K562 (cell line): ENCODE data around the gene GOLIM4. TPM values are rescaled to one million over a fixed set of nuclear protein-coding genes. Genes with fewer than 3 reads are reported as not detected.

Source experiments
- ATAC-seq: fragments of 200-7000 bp; cut with Tn5 transposase; 3 replicates; pipeline ENCODE4 v1.9.1; 2020; ENCODE audit warnings: moderate library complexity
- BruUV-seq: library from RNA; stranded (reverse); fragments of 400-500 nt; replicated peaks from 2 replicates; lab custom pipeline; 2021; lab: Mats Ljungman, UMichigan
- CTCF ChIA-PET: fragments of 300-600 bp; formaldehyde crosslinking; extraction: SDS; loops from one replicate; lab custom pipeline; 2021; ENCODE audit warnings: low intra/inter-chr PET ratio; lab: Yijun Ruan, JAX
- POLR2A ChIA-PET: fragments of 300-600, 350-650 bp; sonication (Branson Sonifier 250); formaldehyde crosslinking; extraction: SDS; loops from one replicate; lab custom pipeline; 2021; ENCODE audit warnings: antibody characterized with exemption, inconsistent platforms; lab: Yijun Ruan, JAX
- DNase-seq, 4 experiments: peaks; one replicate each; pipeline versions ENCODE4 v3.0.0 to v3.0.0-alpha.2; 2011 to 2018; ENCODE audit warnings: low spot score in 3 of 4, mixed read lengths in 3 of 4; ENCODE audit errors: extremely low read depth in 1 of 4
- FAIRE-seq: peaks from 2 replicates; lab custom pipeline; 2011; peaks lifted over from hg19 to GRCh38; lab: Jason Lieb, UNC
- H2AFZ ChIP-seq: 2 replicates; pipeline ENCODE4 v1.6.0; 2011; ENCODE audit warnings: low read depth, low read length, control low read depth, inconsistent platforms
- H3K27ac ChIP-seq: fragments of 200-600 bp; 3 replicates; pipeline ENCODE4 v1.8.0; 2011; ENCODE audit warnings: low read depth, mild to moderate bottlenecking, control low read depth, inconsistent platforms, low read length, moderate library complexity, mixed read lengths; ENCODE audit errors: extremely low read depth
- H3K27me3 ChIP-seq, 2 experiments: fragments of 300-600 bp in 1 of 2; 2 replicates in 1 of 2; 3 replicates in 1 of 2; pipeline versions ENCODE4 v1.6.0 to v1.8.0; 2011; ENCODE audit warnings: inconsistent platforms in 2 of 2, low read length in 2 of 2, mild to moderate bottlenecking in 1 of 2, mixed read lengths in 1 of 2, moderate library complexity in 1 of 2; ENCODE audit not compliant: control insufficient read depth in 2 of 2, insufficient read depth in 2 of 2
- H3K36me3 ChIP-seq: fragments of 300-600 bp; 3 replicates; pipeline ENCODE4 v1.8.0; 2011; ENCODE audit warnings: mild to moderate bottlenecking, low read length, inconsistent platforms; ENCODE audit not compliant: control insufficient read depth, insufficient read depth
- H3K4me1 ChIP-seq, 2 experiments: fragments of 200-600 bp in 1 of 2; replicated peaks in 1 of 2; 2 replicates in 1 of 2; 3 replicates in 1 of 2; pipeline versions ENCODE4 v1.5.1 to v1.8.0; 2011; ENCODE audit warnings: inconsistent platforms in 2 of 2, low read length in 2 of 2, mild to moderate bottlenecking in 1 of 2, mixed read lengths in 1 of 2, moderate library complexity in 1 of 2; ENCODE audit not compliant: control insufficient read depth in 2 of 2, insufficient read depth in 2 of 2
- H3K4me2 ChIP-seq: 2 replicates; pipeline ENCODE4 v1.6.1; 2011; ENCODE audit warnings: low read length, control low read depth, inconsistent platforms, mixed read lengths; ENCODE audit not compliant: insufficient read depth
- H3K4me3 ChIP-seq: fragments of 200-600 bp; sonication (generic), shearing (Covaris generic); 2 replicates; pipeline ENCODE4 v1.5.1; 2016; ENCODE audit warnings: control low read depth, inconsistent platforms
- H3K79me2 ChIP-seq: fragments of 200-600 bp; 3 replicates; pipeline ENCODE4 v1.8.0; 2011; ENCODE audit warnings: low read length, inconsistent platforms; ENCODE audit not compliant: control insufficient read depth, insufficient read depth
- H3K9ac ChIP-seq, 2 experiments: 2 replicates each; pipeline versions ENCODE4 v1.6.0 to v1.6.1; 2011; ENCODE audit warnings: low read depth in 2 of 2, low read length in 2 of 2, control low read depth in 1 of 2, inconsistent platforms in 1 of 2, mild to moderate bottlenecking in 1 of 2, mixed read lengths in 1 of 2; ENCODE audit not compliant: insufficient read depth in 1 of 2
- H3K9me1 ChIP-seq: one replicate; pipeline ENCODE4 v1.6.0; 2011; ENCODE audit warnings: inconsistent platforms, mild to moderate bottlenecking, low read length, moderate library complexity; ENCODE audit not compliant: control insufficient read depth, insufficient read depth
- H3K9me3 ChIP-seq: replicated peaks from 2 replicates; pipeline ENCODE4 v1.5.1; 2011; ENCODE audit warnings: low read depth, low read length, inconsistent platforms; ENCODE audit not compliant: control insufficient read depth, insufficient read depth
- H4K20me1 ChIP-seq: replicated peaks from 2 replicates; pipeline ENCODE4 v1.6.1; 2011; ENCODE audit warnings: low read length, inconsistent platforms, mixed read lengths; ENCODE audit not compliant: control insufficient read depth, insufficient read depth
- ARID3A ChIP-seq: IDR thresholded peaks from 2 replicates; pipeline ENCODE4 v1.6.1; 2012; ENCODE audit warnings: low read depth, low read length, improper control_type of control experiment, borderline replicate concordance
- ERF ChIP-seq: fragments of 450-650 bp; formaldehyde crosslinking; IDR thresholded peaks from 2 replicates; pipeline ENCODE4 v1.4.0; 2020; ENCODE audit warnings: mild to moderate bottlenecking, mixed read lengths
- HSF4 ChIP-seq: fragments of 250-450 bp; sonication (Bioruptor Pico); IDR thresholded peaks from 2 replicates; pipeline ENCODE4 v2.1.2; 2022; ENCODE audit warnings: mild to moderate bottlenecking, moderate library complexity, borderline replicate concordance
- NUFIP1 ChIP-seq: fragments of 450-650 bp; IDR thresholded peaks from 2 replicates; pipeline ENCODE4 v1.6.1; 2018; ENCODE audit not compliant: partially characterized antibody
- PHF8 ChIP-seq: fragments of 200-600 bp; sonication (generic); IDR thresholded peaks from 2 replicates; pipeline ENCODE4 v1.6.1; 2012; ENCODE audit warnings: mixed run types, mild to moderate bottlenecking, inconsistent platforms, low read length, moderate library complexity, borderline replicate concordance
- RFX1 ChIP-seq: fragments of 450-650 bp; IDR thresholded peaks from 2 replicates; pipeline ENCODE4 v1.6.1; 2016; ENCODE audit warnings: mild to moderate bottlenecking, moderate library complexity
- SMARCA4 ChIP-seq: fragments of 450-650 bp; IDR thresholded peaks from 2 replicates; pipeline ENCODE4 v1.6.1; 2016
- ZBTB26 ChIP-seq: fragments of 450-650 bp; formaldehyde crosslinking; IDR thresholded peaks from 2 replicates; pipeline ENCODE4 v1.4.0; 2022; ENCODE audit warnings: missing genetic modification characterization
- ZBTB9 ChIP-seq: fragments of 450-650 bp; formaldehyde crosslinking; IDR thresholded peaks from 2 replicates; pipeline ENCODE4 v1.4.0; 2020; ENCODE audit warnings: mild to moderate bottlenecking, moderate library complexity
- ZNF551 ChIP-seq: fragments of 250-450 bp; sonication (Bioruptor Pico); IDR thresholded peaks from 2 replicates; pipeline ENCODE4 v1.5.0; 2021; ENCODE audit warnings: mild to moderate bottlenecking, moderate library complexity
- ZNF561 ChIP-seq: fragments of 450-650 bp; formaldehyde crosslinking; conservative IDR thresholded peaks from 2 replicates; pipeline ENCODE4 v1.4.0; 2020; ENCODE audit warnings: mild to moderate bottlenecking, moderate library complexity
- ZNF695 ChIP-seq: fragments of 450-650 bp; formaldehyde crosslinking; IDR thresholded peaks from 2 replicates; pipeline ENCODE4 v1.4.0; 2020; ENCODE audit warnings: mild to moderate bottlenecking, moderate library complexity
- WGBS: fragments of 100-300 bp; shearing (Covaris generic); methylation state at CpG from one replicate; pipeline ENCODE4 v1.1.6; 2016; ENCODE audit warnings: low coverage, mixed read lengths; ENCODE audit not compliant: insufficient coverage; ENCODE audit errors: missing lambda C conversion rate; 5-methylcytosine and 5-hydroxymethylcytosine counted together
- in situ Hi-C: fragments of 300-500 bp; cut with MboI; formaldehyde crosslinking; loops from 4 replicates; pipeline ENCODE4 v1.15.0; 2018; ENCODE audit warnings: inconsistent platforms, mixed read lengths
- intact Hi-C: fragments of 100-400 bp; cut with micrococcal nuclease; formaldehyde crosslinking; loops from 2 replicates; pipeline ENCODE4 v1.14.2; 2022
- polyA plus RNA-seq, 8 experiments: library from polyadenylated mRNA; depleted of rRNA in 4 of 8; stranded (reverse) in 5 of 8; unstranded in 3 of 8; fragments of >200 nt; fragmentation: Nextera tagmentation in 2 of 8; fragmentation: Illumina TruSeq in 1 of 8; extraction: Ambion mirVana in 2 of 8; extraction: Trizol in 1 of 8; gene quantifications; 2 replicates each; pipeline versions ENCODE4 v1.2.1 to v1.2.3, GENCODE V29; 2011 to 2014; ENCODE audit warnings: inconsistent platforms in 1 of 8, missing spikeins in 1 of 8
- total RNA-seq, 7 experiments: library from RNA; depleted of rRNA in 6 of 7; stranded (reverse); fragments of >200 nt in 6 of 7; fragmentation: Illumina TruSeq in 2 of 7; extraction: Trizol in 2 of 7; gene quantifications; 2 replicates each; pipeline versions ENCODE4 v1.2.1 to v1.2.3, GENCODE V29; 2011 to 2021; ENCODE audit warnings: low replicate concordance in 1 of 7

The GOLIM4 gene
- total and polyA plus RNA-seq, 9 of the 15 experiments (the other 6 are each of a cell fraction or from before 2014, with no cell fraction given): 9.3 to 39.4 (median 31.0) TPM

- Histone ChIP-seq H3K9ac (no peak overlapping the region), H3K36me3 (peaks cover 66% of the 10 kb centered on the region), H3K9me1 (no peaks in the 10 kb centered on the region), H3K27ac (no peak overlapping the region), H3K4me3 (no peak overlapping the region), H2AFZ (no peak overlapping the region), H3K27me3 (no peaks in the 10 kb centered on the region), H3K4me1 (peaks cover 0 to 12% of the 10 kb centered on the region in 2 experiments; a peak in 3 of 5 replicates), H3K4me2 (no peak overlapping the region), H3K79me2 (peaks cover 4% of the 10 kb centered on the region; the same call in 1 of the 3 replicates), H4K20me1 (no peaks in the 10 kb centered on the region)
- BruUV-seq: no TSS peak
- ChIA-PET POLR2A (no interaction called here), CTCF (no interaction called here)
- intact Hi-C loops: no loop called here
- ATAC-seq: no peak
- TF ChIP-seq NUFIP1 (no peak), ZBTB9 (CRISPR knock-in tag) (no peak), ZNF695 (CRISPR knock-in tag) (no peak), HSF4 (no peak), RFX1 (no peak), ERF (CRISPR knock-in tag) (no peak), ZNF551 (CRISPR knock-in tag) (no peak), PHF8 (no peak), ZNF561 (CRISPR knock-in tag) (no peak), ARID3A (no peak), ZBTB26 (CRISPR knock-in tag) (no peak), SMARCA4 (no peak)
- TF ChIP-seq, all 486 proteins: peak for 0
- FAIRE-seq: no peak
- in situ Hi-C loops: no loop called here
- no peak for DNase-seq
- 92% methylated on average over 4 of the region's 4 CpGs for WGBS
- H3K9me3 ChIP-seq: no peaks in the 10 kb centered on the region
Measured at GRCh38 chr3:168036619-168037018, 59.1 kb downstream of the GOLIM4 start.
